Peyer's patch (tissue), 4 donors: ENCODE results near the gene CD200R1L.

Source experiments
- CTCF ChIP-seq, 6 experiments: fragments of 450-650 bp in 4 of 6; fragments of 200-600 bp in 2 of 6; sonication (generic) in 1 of 6; IDR thresholded peaks; one replicate each; pipeline ENCODE4 v1.5.1; 2017 to 2019; ENCODE audit warnings: antibody characterized with exemption in 6 of 6, mild to moderate bottlenecking in 3 of 6, moderate library complexity in 1 of 6
- POLR2A ChIP-seq, 2 donors: fragments of 450-650 bp; IDR thresholded peaks; one replicate each; pipeline ENCODE4 v1.5.1; 2017; ENCODE audit warnings: antibody characterized with exemption in 2 of 2, mild to moderate bottlenecking in 2 of 2, moderate library complexity in 2 of 2

GRCh38 chr3:112786002-112786590 lies 60.6 kb downstream of the CD200R1L start:
- TF ChIP-seq CTCF (IDR thresholded peaks at IDR 0.05) (no peak), POLR2A (IDR thresholded peaks at IDR 0.05) (no peak)
